GM19328 (cell line): Measurements from ENCODE around the gene ALG5.

Source experiments
- ATAC-seq: cut with Tn5 transposase; IDR thresholded peaks from one replicate; pipeline ENCODE4 v1.9.1; 2021; ENCODE audit warnings: mild to moderate bottlenecking, moderate library complexity; ENCODE audit not compliant: unreplicated experiment

ALG5 gene, protein sequence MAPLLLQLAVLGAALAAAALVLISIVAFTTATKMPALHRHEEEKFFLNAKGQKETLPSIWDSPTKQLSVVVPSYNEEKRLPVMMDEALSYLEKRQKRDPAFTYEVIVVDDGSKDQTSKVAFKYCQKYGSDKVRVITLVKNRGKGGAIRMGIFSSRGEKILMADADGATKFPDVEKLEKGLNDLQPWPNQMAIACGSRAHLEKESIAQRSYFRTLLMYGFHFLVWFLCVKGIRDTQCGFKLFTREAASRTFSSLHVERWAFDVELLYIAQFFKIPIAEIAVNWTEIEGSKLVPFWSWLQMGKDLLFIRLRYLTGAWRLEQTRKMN

DNA sequence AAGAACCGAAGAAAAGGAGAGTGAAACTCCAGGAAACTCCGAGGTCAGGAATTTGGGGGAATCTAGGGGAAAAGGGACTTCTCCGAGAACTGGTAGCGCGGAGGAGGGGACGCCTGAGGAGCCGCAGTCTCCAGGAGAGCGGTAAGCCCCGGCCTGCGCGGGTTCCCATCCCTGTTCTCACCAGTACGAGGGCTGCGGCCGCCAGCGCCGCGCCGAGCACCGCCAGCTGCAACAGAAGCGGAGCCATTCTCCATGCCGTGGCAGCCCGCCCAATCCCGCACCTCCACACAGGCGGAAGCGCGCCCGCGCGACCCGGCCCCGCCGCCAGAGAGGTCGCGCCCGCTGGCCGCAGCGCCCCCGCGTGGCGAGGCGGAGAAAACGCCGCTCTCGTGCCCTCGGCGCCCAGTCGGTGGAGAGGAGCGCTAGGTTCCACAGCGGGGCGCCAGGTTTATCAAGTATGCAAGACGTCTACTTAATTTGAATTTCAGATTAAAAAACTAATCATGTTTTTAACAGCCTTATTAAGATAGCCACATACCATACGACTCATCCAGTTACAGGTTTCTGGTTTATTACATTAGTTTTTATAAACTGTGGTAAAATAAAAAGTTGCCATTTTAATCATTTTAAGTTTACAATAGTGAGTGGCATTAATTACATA lies at the start of gene ALG5:
TSS of gene ALG5 (minus strand) at position 287 of the 661 bp plus-strand sequence. CDS start at position 247, 40 bp downstream.
- peak; percentile 64 for ATAC-seq

DNA sequence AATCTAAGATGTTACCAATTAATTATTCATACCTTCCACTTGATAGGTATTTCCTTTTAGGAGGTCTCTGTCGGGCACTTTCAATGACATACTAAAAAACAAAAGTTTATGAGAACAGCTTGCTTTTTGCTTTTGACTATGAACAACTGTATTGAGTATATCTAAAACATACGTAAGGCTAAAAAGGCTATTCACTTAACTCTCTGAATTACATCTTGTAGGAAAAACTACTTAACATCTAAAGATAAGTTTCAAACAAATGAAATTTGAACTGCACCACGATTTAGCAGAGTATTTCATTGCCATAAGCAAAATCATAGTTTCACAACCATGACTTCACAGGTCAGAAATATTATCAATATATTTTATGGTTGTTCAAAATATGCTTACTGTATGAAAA lies 48.7 kb upstream of the ALG5 start:
- ATAC-seq: no peak

DNA sequence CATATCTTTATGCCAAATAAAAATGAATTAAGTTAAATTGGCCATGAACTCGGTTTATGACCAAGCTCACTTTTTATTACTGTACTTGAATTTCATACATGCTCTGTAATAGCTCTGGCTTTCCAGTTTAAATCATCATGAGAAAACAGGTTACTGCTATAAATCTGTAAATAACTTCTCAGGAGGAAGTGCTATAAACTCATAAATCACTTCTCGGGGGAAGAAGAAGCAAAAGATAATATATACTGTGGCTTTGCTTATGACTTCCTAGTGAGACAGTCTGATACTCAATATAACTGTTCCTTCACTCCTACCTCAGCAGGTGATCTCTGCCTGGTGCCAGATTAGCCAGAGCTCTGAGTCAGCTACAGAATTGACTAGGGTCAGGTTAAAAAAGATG lies 47.9 kb upstream of the ALG5 start:
- no peak for ATAC-seq

DNA sequence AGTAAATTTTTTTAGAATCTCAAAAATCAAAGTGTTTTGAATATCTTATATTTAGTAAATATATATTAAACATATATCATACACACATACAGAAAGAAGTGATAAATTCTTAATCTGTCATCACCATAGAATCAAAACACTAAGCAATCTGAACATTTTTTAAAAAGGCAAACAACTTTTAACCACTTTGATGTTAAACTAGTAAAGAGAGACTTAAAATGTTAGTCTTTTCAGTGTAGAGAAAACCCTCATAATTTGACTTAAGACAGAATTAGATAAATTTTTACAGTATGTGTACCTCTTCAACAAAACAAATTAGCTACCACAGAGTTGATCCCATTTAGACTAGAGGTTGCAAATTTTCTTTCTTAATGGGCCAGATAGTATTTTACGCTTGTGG lies 46.9 kb upstream of the ALG5 start:
- no peak for ATAC-seq

DNA sequence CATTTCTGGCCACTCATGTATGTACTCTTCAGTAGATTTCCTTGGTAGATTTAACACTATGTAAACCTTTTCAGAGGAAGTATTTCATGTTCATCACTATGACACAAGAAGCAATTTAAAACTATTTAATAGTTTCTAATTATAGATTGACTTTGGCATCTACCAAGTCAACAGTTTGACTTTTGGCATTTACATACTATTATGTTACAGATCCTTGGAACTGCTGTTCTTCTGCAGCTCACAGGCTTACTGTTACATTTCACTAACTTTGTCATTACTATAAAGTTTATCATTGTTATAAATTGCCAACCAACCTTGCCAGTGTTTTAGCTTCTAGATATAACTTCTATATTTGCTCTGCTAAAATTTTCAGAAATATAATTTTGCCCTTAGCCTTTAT lies 41.6 kb upstream of the ALG5 start:
- no peak for ATAC-seq

DNA sequence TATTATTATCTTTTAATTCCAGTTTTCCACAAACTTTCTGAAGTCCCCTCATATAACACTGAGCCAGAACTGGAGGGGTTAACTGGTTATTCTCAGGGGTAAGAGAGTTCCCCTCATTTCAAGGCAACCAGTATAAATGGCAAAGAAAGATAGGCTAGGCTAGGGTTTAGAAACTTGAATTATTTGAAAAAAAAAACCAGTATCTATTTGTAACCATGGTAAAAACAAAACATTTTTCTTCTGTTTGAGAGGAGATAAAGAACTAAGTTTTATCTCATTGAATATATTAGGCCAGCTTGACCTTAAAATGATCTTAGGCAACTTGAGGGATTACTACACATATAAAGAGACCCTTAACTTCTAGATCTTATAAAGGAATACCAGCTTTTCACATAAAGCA lies 40.8 kb upstream of the ALG5 start:
- no peak for ATAC-seq

- ATAC-seq: no peak
Observed at GRCh38 chr13:37037241-37037640, 38.1 kb upstream of the ALG5 start.

- ATAC-seq: no peak
Observed at GRCh38 chr13:37029617-37030016, 30.5 kb upstream of the ALG5 start.

DNA sequence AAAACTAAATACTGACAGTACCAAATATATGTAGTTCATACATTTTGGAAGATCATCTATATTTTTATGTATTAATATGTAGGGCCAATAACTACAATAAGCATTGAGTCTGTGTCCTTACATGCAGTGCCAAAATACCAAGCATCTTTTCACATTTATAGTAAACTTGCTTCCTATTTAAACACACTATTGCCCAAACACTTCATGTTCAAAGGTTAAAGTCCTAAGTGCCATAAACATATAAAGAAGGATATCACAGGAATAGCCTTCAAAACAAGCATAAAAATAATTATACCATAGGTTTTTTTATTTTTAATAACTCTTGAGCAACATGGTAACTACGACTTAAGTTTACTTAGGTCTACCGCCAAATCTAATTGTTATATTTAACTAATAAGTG lies 28.5 kb upstream of the ALG5 start:
- ATAC-seq: no peak

GRCh38 chr13:37026771-37027170 lies 27.6 kb upstream of the ALG5 start:
- ATAC-seq: no peak

DNA sequence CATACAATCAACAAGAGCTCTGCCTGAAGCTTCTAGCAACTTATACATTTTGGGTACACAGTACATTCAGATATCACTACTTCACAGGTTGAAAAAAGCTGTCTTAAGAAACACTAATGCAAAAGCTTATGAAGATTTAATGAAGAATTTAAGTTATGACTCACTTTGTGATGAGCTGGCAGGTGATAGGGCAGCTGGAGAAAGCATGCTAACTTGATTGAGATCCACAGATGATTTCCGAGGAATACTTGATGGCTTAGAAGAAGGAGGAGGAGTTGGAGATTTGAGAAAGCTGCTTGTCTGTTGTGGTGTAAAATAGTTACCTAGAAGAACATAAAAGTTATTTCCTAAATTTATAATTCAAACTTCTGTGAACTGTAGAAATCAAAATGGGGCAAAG lies 24.7 kb upstream of the ALG5 start:
- ATAC-seq: no peak

GRCh38 chr13:37014609-37015008 lies 15.5 kb upstream of the ALG5 start:
- no peak for ATAC-seq

DNA sequence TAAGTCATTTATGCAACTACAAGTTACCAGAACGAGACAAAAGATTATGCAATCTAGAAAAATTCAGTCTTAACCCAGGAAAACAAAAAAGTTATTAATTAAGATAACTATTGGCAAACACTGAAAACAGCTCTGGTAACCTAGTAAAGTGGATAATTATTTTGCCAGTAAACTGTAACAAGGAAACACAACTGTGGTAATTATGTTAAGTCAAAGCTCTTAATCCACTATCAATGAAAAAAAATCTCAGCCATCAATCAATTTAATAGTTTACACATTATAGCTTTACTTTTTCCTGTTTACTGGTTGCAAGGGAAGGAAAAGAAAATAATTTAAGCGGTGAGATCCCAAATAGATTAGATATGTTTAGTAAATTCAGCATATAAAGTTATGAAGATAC lies 12.6 kb upstream of the ALG5 start:
- ATAC-seq: no peak

DNA sequence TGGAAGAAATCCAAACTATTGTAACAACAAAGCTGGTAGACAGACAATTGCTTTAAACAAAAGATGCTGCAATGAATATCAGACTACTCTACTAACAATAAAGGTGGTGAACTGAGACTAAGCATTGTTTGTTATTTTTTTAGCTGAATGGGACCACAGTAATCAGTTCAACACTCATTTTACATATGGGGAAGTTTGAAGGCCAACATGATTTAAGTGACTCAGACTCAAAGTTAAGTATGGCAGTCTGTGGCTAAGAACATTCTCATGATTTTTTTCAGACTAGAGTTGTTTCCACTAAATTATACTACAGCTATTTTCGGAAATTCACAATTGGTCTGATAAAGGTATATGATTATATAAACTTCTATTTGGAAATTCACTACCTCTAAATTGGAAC lies 11.9 kb upstream of the ALG5 start:
- no peak for ATAC-seq

DNA sequence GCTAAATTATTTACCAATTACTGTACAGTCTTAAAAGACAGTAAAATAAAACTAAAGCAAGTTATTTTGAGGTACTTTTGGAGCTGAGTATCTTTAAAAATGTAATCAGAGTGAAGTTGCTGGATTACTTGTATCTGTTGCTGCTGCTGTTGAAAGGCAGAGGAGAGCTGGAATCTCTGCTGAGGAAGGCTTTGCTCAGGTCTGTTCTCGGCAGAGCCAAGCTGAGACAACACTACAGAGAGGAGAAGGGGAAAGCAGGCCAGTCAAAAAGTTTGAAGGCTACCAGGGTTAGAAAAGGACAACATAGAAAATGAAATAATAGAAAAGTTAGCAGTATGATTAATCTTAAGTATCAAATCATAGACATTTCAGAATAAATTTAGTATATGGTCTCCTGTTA lies 11.3 kb upstream of the ALG5 start:
- ATAC-seq: no peak

DNA sequence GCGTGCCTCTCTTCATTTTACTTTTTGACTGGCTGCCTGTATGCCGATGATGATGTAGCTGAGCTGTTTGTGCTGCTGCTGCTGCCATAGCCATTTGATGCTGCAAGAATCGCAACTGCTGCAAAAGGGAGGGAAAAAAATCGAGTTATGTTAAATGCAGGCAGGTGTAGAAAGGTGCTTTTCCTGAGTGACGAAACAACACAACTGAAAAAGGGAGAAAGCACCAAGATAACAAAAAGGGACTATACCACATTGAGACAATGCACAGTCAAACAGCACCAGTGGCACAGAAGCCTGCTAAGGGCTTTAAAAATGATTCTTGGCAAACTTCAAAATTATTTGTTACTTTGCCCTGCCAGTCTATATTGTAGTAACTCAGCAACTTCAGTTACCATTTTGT lies 10.6 kb upstream of the ALG5 start:
- ATAC-seq: no peak

DNA sequence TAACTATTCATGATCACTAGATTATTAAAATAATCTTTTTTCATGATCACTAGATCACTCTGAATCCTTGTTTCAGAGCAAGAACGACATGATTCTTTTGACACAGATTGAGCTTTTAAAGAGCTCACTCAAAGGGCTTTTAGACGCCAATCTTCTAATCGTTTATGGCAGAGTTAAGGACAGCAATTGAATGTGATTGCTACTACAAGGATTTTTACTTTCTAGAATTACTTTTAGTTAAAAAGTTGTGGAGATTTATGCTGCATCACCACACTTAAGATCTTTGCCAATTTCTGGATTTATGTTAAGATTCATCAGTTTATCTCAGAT lies 2.7 kb upstream of the ALG5 start:
- no peak for ATAC-seq

DNA sequence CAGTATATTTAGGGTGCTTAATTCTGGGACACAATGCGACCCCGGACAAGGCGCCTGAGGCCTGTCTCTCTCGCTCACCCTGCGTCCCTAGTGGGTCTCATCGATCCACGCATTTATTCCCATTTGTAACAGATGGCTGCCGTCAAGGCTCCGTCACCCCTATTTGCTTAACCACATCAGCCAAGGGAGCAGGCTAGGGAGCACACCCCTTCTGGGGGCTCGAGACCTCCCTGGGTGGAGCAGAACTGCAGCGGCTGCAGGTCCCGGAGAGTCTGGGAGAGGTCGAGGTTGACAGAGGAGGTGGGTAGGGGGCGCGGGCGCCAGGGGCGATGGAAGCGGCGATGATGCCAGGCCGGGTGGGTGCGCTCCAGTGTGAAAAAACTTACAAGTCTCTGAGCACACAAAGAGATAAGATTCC lies 507 bp downstream of the ALG5 start:
- no peak for ATAC-seq

DNA sequence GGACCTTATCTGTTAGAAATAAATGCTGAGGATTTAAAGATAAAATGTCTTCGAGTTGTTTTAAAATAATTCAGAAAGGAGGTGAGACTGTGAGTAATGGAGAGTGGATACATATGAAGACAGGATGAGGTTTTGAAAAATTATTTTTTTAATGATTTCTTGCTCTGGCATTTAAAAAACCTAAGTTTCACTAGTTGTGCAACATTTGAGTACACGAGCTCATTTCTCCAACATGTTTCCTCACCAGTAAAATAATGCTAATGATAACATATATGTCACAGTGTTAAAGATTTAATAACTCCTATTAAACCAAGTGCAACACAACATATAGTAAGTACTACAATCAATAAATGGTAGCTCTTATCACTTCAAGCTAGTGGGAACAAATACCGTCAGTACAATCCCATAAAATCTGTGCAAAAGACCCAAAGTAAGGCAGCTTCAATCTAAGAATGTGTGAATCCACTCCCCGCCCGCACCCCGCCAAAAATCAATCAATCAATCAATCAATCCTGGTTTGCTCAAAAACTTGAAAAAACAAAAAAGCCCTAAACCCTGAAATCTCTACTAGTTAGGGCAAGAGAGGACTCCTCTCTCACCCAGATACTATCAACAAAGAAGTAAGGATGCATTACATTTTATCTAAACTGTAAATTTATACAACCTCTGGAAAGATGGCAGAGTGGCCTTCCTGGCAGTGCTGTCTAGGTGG lies 1.3 kb downstream of the ALG5 start:
- no peak for ATAC-seq

- ATAC-seq: no peak
Observed at GRCh38 chr13:36992362-36992761, 6.8 kb downstream of the ALG5 start.

- ATAC-seq: no peak
Observed at GRCh38 chr13:36986462-36987240, 12.5 kb downstream of the ALG5 start.
